SK-N-SH (cell line): ENCODE data around the gene TLCD5. TPM values are rescaled to one million over a fixed set of nuclear protein-coding genes. Genes with fewer than 3 reads are reported as not detected.
A peak's percentile ranks its signal among the peaks of the same experiment; 100 is the strongest.

ENCODE experiments used
- CTCF ChIA-PET: fragments of 300-600, 350-600 bp; formaldehyde crosslinking; extraction: SDS; loops from one replicate; lab custom pipeline; 2021; lab: Yijun Ruan, JAX
- POLR2A ChIA-PET: fragments of 350-600 bp; sonication (Branson Sonifier 250); formaldehyde crosslinking; extraction: SDS; loops from one replicate; lab custom pipeline; 2020; ENCODE audit warnings: antibody characterized with exemption, inconsistent platforms; lab: Yijun Ruan, JAX
- DNase-seq: peaks from one replicate; pipeline ENCODE4 v3.0.0; 2012
- H2AFZ ChIP-seq: fragments of 200-600 bp; sonication (generic); 2 replicates; pipeline ENCODE4 v1.8.1; 2016; ENCODE audit warnings: antibody characterized with exemption, mild to moderate bottlenecking, low read depth
- H3F3A ChIP-seq: fragments of 200-600 bp; sonication (generic); replicated peaks from 2 replicates; pipeline ENCODE3; 2016; ENCODE audit warnings: antibody characterized with exemption, mild to moderate bottlenecking; ENCODE audit not compliant: insufficient read depth
- H3K27ac ChIP-seq, 2 experiments: fragments of 200-500 bp in 1 of 2; fragments of 200-600 bp in 1 of 2; sonication (Bioruptor generic) in 1 of 2; sonication (generic), shearing (Covaris generic) in 1 of 2; 2 replicates each; pipeline versions ENCODE4 v1.5.1 to v1.6.1; 2014 to 2016; ENCODE audit warnings: low read depth in 2 of 2, inconsistent platforms in 1 of 2, low read length in 1 of 2, mild to moderate bottlenecking in 1 of 2, mixed read lengths in 1 of 2
- H3K27me3 ChIP-seq: fragments of 200-600 bp; sonication (generic), shearing (Covaris generic); 2 replicates; pipeline ENCODE4 v1.6.1; 2016; ENCODE audit warnings: mixed run types; ENCODE audit not compliant: insufficient read depth
- H3K36me3 ChIP-seq, 2 experiments: fragments of 200-500 bp in 1 of 2; fragments of 200-600 bp in 1 of 2; sonication (Bioruptor generic) in 1 of 2; sonication (generic) in 1 of 2; replicated peaks in 1 of 2; 2 replicates each; pipeline versions ENCODE3 to v1.5.1; 2014 to 2016; ENCODE audit warnings: low read length in 1 of 2, mild to moderate bottlenecking in 1 of 2; ENCODE audit not compliant: insufficient read depth in 2 of 2, control insufficient read depth in 1 of 2
- H3K4me1 ChIP-seq, 2 experiments: fragments of 200-500 bp in 1 of 2; fragments of 200-600 bp in 1 of 2; sonication (Bioruptor generic) in 1 of 2; sonication (generic), shearing (Covaris generic) in 1 of 2; 2 replicates each; pipeline versions ENCODE4 v1.5.1 to v1.6.1; 2014 to 2016; ENCODE audit warnings: low read depth in 1 of 2, low read length in 1 of 2, mixed run types in 1 of 2; ENCODE audit not compliant: insufficient read depth in 2 of 2, control insufficient read depth in 1 of 2
- H3K4me2 ChIP-seq: fragments of 200-600 bp; sonication (generic), shearing (Covaris generic); 2 replicates; pipeline ENCODE4 v1.6.1; 2017; ENCODE audit warnings: mixed run types
- H3K4me3 ChIP-seq, 2 experiments: fragments of 200-500 bp in 1 of 2; fragments of 200-600 bp in 1 of 2; sonication (Bioruptor generic) in 1 of 2; sonication (generic), shearing (Covaris generic) in 1 of 2; 2 replicates each; pipeline versions ENCODE4 v1.5.1 to v1.8.1; 2014 to 2016; ENCODE audit warnings: low read depth in 2 of 2, inconsistent platforms in 1 of 2, low read length in 1 of 2, mild to moderate bottlenecking in 1 of 2, mixed read lengths in 1 of 2, moderate library complexity in 1 of 2
- H3K79me2 ChIP-seq: fragments of 200-600 bp; sonication (generic); 2 replicates; pipeline ENCODE4 v1.8.1; 2017; ENCODE audit warnings: mild to moderate bottlenecking; ENCODE audit not compliant: insufficient read depth
- H3K9ac ChIP-seq: fragments of 200-600 bp; sonication (generic); 2 replicates; pipeline ENCODE4 v1.6.1; 2017; ENCODE audit warnings: mixed run types
- H3K9me2 ChIP-seq: fragments of 200-600 bp; sonication (generic); 2 replicates; pipeline ENCODE4 v1.6.1; 2017; ENCODE audit warnings: mixed run types
- H3K9me3 ChIP-seq: fragments of 200-600 bp; sonication (generic); 2 replicates; pipeline ENCODE4 v1.6.1; 2017; ENCODE audit warnings: mixed run types, mild to moderate bottlenecking, moderate library complexity
- H4K20me1 ChIP-seq: fragments of 200-600 bp; sonication (generic); 2 replicates; pipeline ENCODE4 v1.6.1; 2017; ENCODE audit warnings: mild to moderate bottlenecking, mixed run types; ENCODE audit not compliant: insufficient read depth
- CHD2 ChIP-seq: fragments of 150-350 bp; IDR thresholded peaks from 2 replicates; pipeline ENCODE4 v1.6.1; 2018; ENCODE audit warnings: low read length; ENCODE audit not compliant: partially characterized antibody
- CTCF ChIP-seq: fragments of 200-600 bp; sonication (generic); IDR thresholded peaks from 2 replicates; pipeline ENCODE4 v1.6.1; 2017; ENCODE audit warnings: antibody characterized with exemption, mild to moderate bottlenecking, moderate library complexity
- FOSL2 ChIP-seq: IDR thresholded peaks from 2 replicates; pipeline ENCODE4 v1.4.0; 2012; ENCODE audit warnings: low read depth, mild to moderate bottlenecking, moderate library complexity, borderline replicate concordance
- FOXM1 ChIP-seq: IDR thresholded peaks from 2 replicates; pipeline ENCODE4 v1.4.0; 2012; ENCODE audit warnings: low read depth, mild to moderate bottlenecking
- GABPA ChIP-seq: IDR thresholded peaks from 2 replicates; pipeline ENCODE4 v1.4.0; 2012; ENCODE audit warnings: low read depth, mild to moderate bottlenecking
- GATA2 ChIP-seq: sonication (generic); formaldehyde crosslinking; IDR thresholded peaks from 2 replicates; pipeline ENCODE4 v1.5.0; 2020; ENCODE audit warnings: mild to moderate bottlenecking, missing genetic modification reagents
- IRF3 ChIP-seq: fragments of 150-350 bp; IDR thresholded peaks from 2 replicates; pipeline ENCODE4 v1.6.1; 2016; ENCODE audit warnings: mild to moderate bottlenecking, low read depth, low read length
- MAX ChIP-seq: IDR thresholded peaks from 2 replicates; pipeline ENCODE4 v1.4.0; 2012; ENCODE audit warnings: low read depth
- MXI1 ChIP-seq: IDR thresholded peaks from 2 replicates; pipeline ENCODE4 v1.6.1; 2012; ENCODE audit warnings: mild to moderate bottlenecking, low read depth, low read length, improper control_type of control experiment
- NRF1 ChIP-seq: IDR thresholded peaks from 2 replicates; pipeline ENCODE4 v1.6.1; 2012; ENCODE audit warnings: low read depth, mild to moderate bottlenecking, low read length
- PBX3 ChIP-seq: IDR thresholded peaks from 2 replicates; pipeline ENCODE4; 2012
- RAD21 ChIP-seq: IDR thresholded peaks from 2 replicates; pipeline ENCODE4 v1.6.1; 2012; ENCODE audit warnings: mild to moderate bottlenecking, low read length
- RCOR1 ChIP-seq: fragments of 150-350 bp; IDR thresholded peaks from 2 replicates; pipeline ENCODE4 v1.6.1; 2017; ENCODE audit warnings: antibody characterized with exemption, low read length
- RFX5 ChIP-seq: IDR thresholded peaks from 2 replicates; pipeline ENCODE4 v1.6.1; 2012; ENCODE audit warnings: mild to moderate bottlenecking, improper control_type of control experiment, low read length
- RXRA ChIP-seq: IDR thresholded peaks from 2 replicates; pipeline ENCODE4 v1.4.0; 2012; ENCODE audit warnings: low read depth, mild to moderate bottlenecking, borderline replicate concordance
- SIN3A ChIP-seq: IDR thresholded peaks from 2 replicates; pipeline ENCODE4 v1.6.1; 2012; ENCODE audit warnings: low read depth, mild to moderate bottlenecking, low read length, moderate library complexity, borderline replicate concordance
- TCF12 ChIP-seq: IDR thresholded peaks from 2 replicates; pipeline ENCODE4 v1.4.0; 2012
- TEAD4 ChIP-seq: IDR thresholded peaks from 2 replicates; pipeline ENCODE4 v1.4.0; 2012; ENCODE audit warnings: mild to moderate bottlenecking, borderline replicate concordance; ENCODE audit not compliant: insufficient read depth
- USF2 ChIP-seq: fragments of 150-350 bp; IDR thresholded peaks from 2 replicates; pipeline ENCODE4 v1.6.1; 2017; ENCODE audit warnings: antibody characterized with exemption, low read length, low read depth, borderline replicate concordance
- WGBS: methylation state at CpG from one replicate; pipeline ENCODE4 v1.1.6; 2017; ENCODE audit warnings: low lambda C conversion rate; 5-methylcytosine and 5-hydroxymethylcytosine counted together
- polyA plus RNA-seq, 3 experiments: library from polyadenylated mRNA; depleted of rRNA; stranded (reverse); fragments of >200 nt; gene quantifications; 2 replicates each; pipeline ENCODE4 v1.2.3, GENCODE V29; 2012
- TF ChIP-seq, protein P1 (sequence below): IDR thresholded peaks from 2 replicates; pipeline ENCODE4 v1.4.0; 2012; ENCODE audit warnings: low read depth, borderline replicate concordance

TLCD5 gene
- polyA plus RNA-seq, 1 of the 3 experiments (the other 2 are of a cell fraction), result 12.7 TPM

- H3K4me3 ChIP-seq, result no peak overlapping the region
- H3K36me3 ChIP-seq, result peaks cover 10 to 15% of the 10 kb centered on the region in 2 experiments
- H4K20me1 ChIP-seq, result no peaks in the 10 kb centered on the region
- H3K9ac ChIP-seq, result no peak overlapping the region; the same call in 1 of the 2 replicates
- H3K27ac ChIP-seq, result peak overlapping the region; percentile 20 to 95; a peak in 3 of 4 replicates
- peaks cover 46% of the 10 kb centered on the region for H3F3A ChIP-seq
- CTCF ChIA-PET, result no interaction called here
- peaks cover 45% of the 10 kb centered on the region for H3K79me2 ChIP-seq
- H3K4me1 ChIP-seq, result peaks cover 7 to 54% of the 10 kb centered on the region in 2 experiments
- no peak overlapping the region for H2AFZ ChIP-seq
- POLR2A ChIA-PET, result no interaction called here
- H3K27me3 ChIP-seq, result no peaks in the 10 kb centered on the region
- H3K9me3 ChIP-seq, result no peaks in the 10 kb centered on the region
- DNase-seq, result no peak
- no peak for TF ChIP-seq RXRA
- TF ChIP-seq TEAD4, result no peak
- TF ChIP-seq USF2, result no peak
- no peak for TF ChIP-seq FOXM1
- TF ChIP-seq GABPA, result no peak
- TF ChIP-seq, all 33 proteins: peak for 0
- WGBS, result 98% methylated on average over 6 of the region's 6 CpGs
- H3K4me2 ChIP-seq, result peak overlapping the region; percentile 34; the same call in 1 of the 2 replicates
- H3K9me2 ChIP-seq, result no peaks in the 10 kb centered on the region
Observed at GRCh38 chr11:120330045-120330444, 4.9 kb downstream of the TLCD5 start.

- ChIA-PET CTCF (interaction anchor here (0.7 to 1.6 kb wide), 3 partner anchors 96 to 864 kb away, joined by 3 to 5 read pairs (median 4); no protein-coding TSS in a partner anchor), POLR2A (no interaction called here)
- Histone ChIP-seq H3K9me3 (no peaks in the 10 kb centered on the region), H3K4me1 (peaks cover 3 to 54% of the 10 kb centered on the region in 2 experiments), H3K4me3 (no peak overlapping the region; a peak in 1 of 4 replicates), H3K36me3 (peaks cover 10 to 15% of the 10 kb centered on the region in 2 experiments), H3K9me2 (no peaks in the 10 kb centered on the region), H3K27me3 (no peaks in the 10 kb centered on the region), H3K27ac (peak overlapping the region; percentile 75 to 95), H3K9ac (peak overlapping the region; percentile 56), H4K20me1 (no peaks in the 10 kb centered on the region), H2AFZ (no peak overlapping the region), H3K79me2 (peaks cover 35% of the 10 kb centered on the region), H3F3A (peaks cover 49% of the 10 kb centered on the region), H3K4me2 (peak overlapping the region; percentile 60)
- 44% methylated on average over 1 of the region's 2 CpGs for WGBS
- DNase-seq, result no peak
- TF ChIP-seq RFX5 (no peak), RAD21 (no peak), FOXM1 (peak; percentile 15; the same call in 1 of the 2 replicates), GABPA (no peak; the same call in 1 of the 2 replicates), SIN3A (no peak), CTCF (no peak), PBX3 (peak; percentile 89), MXI1 (no peak), NRF1 (no peak), GATA2 (CRISPR knock-in tag) (no peak), FOSL2 (peak; percentile 90), CHD2 (no peak), IRF3 (no peak), MAX (peak; percentile 51; the same call in 1 of the 2 replicates), TCF12 (peak; percentile 81), RCOR1 (no peak), RXRA (peak; percentile 53; the same call in 1 of the 2 replicates)
- TF ChIP-seq, protein P1, sequence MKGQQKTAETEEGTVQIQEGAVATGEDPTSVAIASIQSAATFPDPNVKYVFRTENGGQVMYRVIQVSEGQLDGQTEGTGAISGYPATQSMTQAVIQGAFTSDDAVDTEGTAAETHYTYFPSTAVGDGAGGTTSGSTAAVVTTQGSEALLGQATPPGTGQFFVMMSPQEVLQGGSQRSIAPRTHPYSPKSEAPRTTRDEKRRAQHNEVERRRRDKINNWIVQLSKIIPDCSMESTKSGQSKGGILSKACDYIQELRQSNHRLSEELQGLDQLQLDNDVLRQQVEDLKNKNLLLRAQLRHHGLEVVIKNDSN, result no peak
Observed at GRCh38 chr11:120331301-120331996, 6.3 kb downstream of the TLCD5 start.
